Measurements from ENCODE around the gene ATP5PO.

- TF ChIP-seq, protein P1, sequence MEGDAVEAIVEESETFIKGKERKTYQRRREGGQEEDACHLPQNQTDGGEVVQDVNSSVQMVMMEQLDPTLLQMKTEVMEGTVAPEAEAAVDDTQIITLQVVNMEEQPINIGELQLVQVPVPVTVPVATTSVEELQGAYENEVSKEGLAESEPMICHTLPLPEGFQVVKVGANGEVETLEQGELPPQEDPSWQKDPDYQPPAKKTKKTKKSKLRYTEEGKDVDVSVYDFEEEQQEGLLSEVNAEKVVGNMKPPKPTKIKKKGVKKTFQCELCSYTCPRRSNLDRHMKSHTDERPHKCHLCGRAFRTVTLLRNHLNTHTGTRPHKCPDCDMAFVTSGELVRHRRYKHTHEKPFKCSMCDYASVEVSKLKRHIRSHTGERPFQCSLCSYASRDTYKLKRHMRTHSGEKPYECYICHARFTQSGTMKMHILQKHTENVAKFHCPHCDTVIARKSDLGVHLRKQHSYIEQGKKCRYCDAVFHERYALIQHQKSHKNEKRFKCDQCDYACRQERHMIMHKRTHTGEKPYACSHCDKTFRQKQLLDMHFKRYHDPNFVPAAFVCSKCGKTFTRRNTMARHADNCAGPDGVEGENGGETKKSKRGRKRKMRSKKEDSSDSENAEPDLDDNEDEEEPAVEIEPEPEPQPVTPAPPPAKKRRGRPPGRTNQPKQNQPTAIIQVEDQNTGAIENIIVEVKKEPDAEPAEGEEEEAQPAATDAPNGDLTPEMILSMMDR (IDR thresholded peaks at IDR 0.05), result no peak
- no peak for TF ChIP-seq POLR2A (IDR thresholded peaks at IDR 0.05)
- no peak for TF ChIP-seq POLR2AphosphoS5 (IDR thresholded peaks at IDR 0.05)
- TF ChIP-seq EP300 (IDR thresholded peaks at IDR 0.05), result no peak
These were observed 35.0 kb upstream of the ATP5PO start for GRCh38 chr21:33950431-33951079.
